Adrenal gland (tissue), 12 donors: ENCODE results near the gene CHPF. TPM values are rescaled to one million over a fixed set of nuclear protein-coding genes. Genes with fewer than 3 reads are reported as not detected.

ENCODE experiments used
- DNase-seq, 7 donors: peaks; one replicate each; pipeline ENCODE4 v3.0.0-alpha.2; 2019 to 2020
- H3K27ac ChIP-seq, 5 donors: fragments of 200-600 bp; sonication (generic) in 4 of 5; 1 replicate in 3 of 5; 2 replicates in 2 of 5; pipeline versions ENCODE4 v1.5.1 to v1.8.0; 2016 to 2020; ENCODE audit warnings: mild to moderate bottlenecking in 1 of 5
- H3K27me3 ChIP-seq: fragments of 200-600 bp; 2 replicates; pipeline ENCODE4 v1.8.0; 2021
- H3K36me3 ChIP-seq, 2 donors: fragments of 200-600 bp; replicated peaks in 1 of 2; 1 replicate in 1 of 2; 2 replicates in 1 of 2; pipeline versions ENCODE4 v1.5.1 to v1.8.0; 2018 to 2022
- H3K4me1 ChIP-seq, 2 donors: fragments of 200-600 bp; replicated peaks in 1 of 2; 1 replicate in 1 of 2; 2 replicates in 1 of 2; pipeline versions ENCODE4 v1.5.1 to v1.8.0; 2018 to 2021
- H3K4me3 ChIP-seq, 4 donors: fragments of 200-600 bp; sonication (generic) in 3 of 4; one replicate each; pipeline ENCODE4 v1.5.1; 2016 to 2018
- H3K9me3 ChIP-seq, 3 donors: fragments of 200-600 bp; sonication (generic) in 1 of 3; replicated peaks in 1 of 3; 1 replicate in 2 of 3; 2 replicates in 1 of 3; pipeline versions ENCODE4 v1.5.1 to v1.8.0; 2016 to 2021
- CTCF ChIP-seq, 6 experiments: fragments of 450-650 bp in 4 of 6; fragments of 200-600 bp in 2 of 6; sonication (generic) in 1 of 6; IDR thresholded peaks; 1 replicate in 5 of 6; 2 replicates in 1 of 6; pipeline versions ENCODE4 v1.5.1 to v1.8.0; 2016 to 2021; ENCODE audit warnings: antibody characterized with exemption in 6 of 6, mild to moderate bottlenecking in 2 of 6, moderate library complexity in 1 of 6
- POLR2A ChIP-seq, 2 donors: fragments of 450-650 bp; IDR thresholded peaks; one replicate each; pipeline ENCODE4 v1.6.1; 2017; ENCODE audit warnings: antibody characterized with exemption in 2 of 2, mild to moderate bottlenecking in 2 of 2, moderate library complexity in 1 of 2
- WGBS, 4 donors: extraction: QIAGEN DNeasy Blood & Tissue Kit in 2 of 4; methylation state at CpG; one replicate each; pipeline versions ENCODE4 v1.1.5 to v1.1.7; 2013 to 2017; 5-methylcytosine and 5-hydroxymethylcytosine counted together
- intact Hi-C, 2 donors: fragments of 100-400 bp; cut with DNase I; formaldehyde crosslinking; loops; one replicate each; pipeline versions ENCODE4 v1.14.1 to v1.15.0; 2022 to 2023
- polyA plus RNA-seq, 3 donors: library from polyadenylated mRNA; stranded (reverse); fragments of 200-250 nt in 2 of 3; fragments of 350-450 nt in 1 of 3; fragmentation: Illumina TruSeq in 1 of 3; extraction: RNeasy Lipid Tissue Mini Kit (QIAGEN cat#74804) in 1 of 3; gene quantifications; one replicate each; pipeline ENCODE4 v1.2.3, GENCODE V29; 2013 to 2014
- total RNA-seq, 9 donors: library from RNA; depleted of rRNA in 4 of 9; stranded (reverse); fragments of >200 nt in 4 of 9; fragments of 120-200 nt in 1 of 9; fragmentation: NEBNext Ultra II Directional in 1 of 9; extraction: Animal tissue kit (Norgen Biotek cat#: 25700) in 1 of 9; gene quantifications; one replicate each; pipeline versions ENCODE4 v1.1.0 to v1.2.4, GENCODE V29; 2013 to 2023
- donor health status: healthy with polysubstance abuse.
- donor health status: Bipolar disorder and iron deficiency.
- donor health status: DM: yes; HTN: yes; CAD: no.
- donor health status: DM: no; HTN: no; CAD: no.
- donor health status: DM: no; HTN: no; CAD: no.
- donor health status: DM: yes; HTN: yes; CAD: no.

Gene CHPF
- total and polyA plus RNA-seq, 12 donors, result 9.1 to 196 (median 61.1) TPM

- no peaks in the 10 kb centered on the region for H3K36me3 ChIP-seq
- no peak for DNase-seq
- TF ChIP-seq POLR2A (IDR thresholded peaks at IDR 0.05) (no peak), CTCF (IDR thresholded peaks at IDR 0.05) (no peak)
- intact Hi-C loops, result no loop called here
- no peaks in the 10 kb centered on the region for H3K27me3 ChIP-seq
- no peaks in the 10 kb centered on the region for H3K9me3 ChIP-seq
- H3K4me3 ChIP-seq, result no peak overlapping the region
- H3K27ac ChIP-seq, result no peak overlapping the region
- WGBS, 4 donors, result 70 to 85% (median 79%) methylated on average over 7 to 12 of the region's 12 CpGs
- H3K4me1 ChIP-seq, result peaks cover 14 to 16% of the 10 kb centered on the region in 2 donors
These were observed 9.9 kb upstream of the CHPF start for GRCh38 chr2:219553463-219553963.

DNA sequence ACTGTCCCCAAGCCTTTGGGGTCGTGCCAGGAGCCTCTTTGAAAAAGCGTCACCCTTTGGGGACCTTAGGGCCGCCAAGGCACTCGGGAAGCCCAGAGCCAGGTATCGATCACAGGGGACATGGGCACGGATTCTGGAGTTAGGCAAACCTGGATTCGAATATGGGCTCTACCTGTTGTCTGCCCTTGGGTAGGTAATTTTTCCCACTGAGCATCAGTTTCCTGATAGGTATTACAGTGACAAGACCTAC lies 9.5 kb upstream of the CHPF start:
- Histone ChIP-seq H3K4me1 (peaks cover 14 to 16% of the 10 kb centered on the region in 2 donors), H3K27me3 (no peaks in the 10 kb centered on the region), H3K4me3 (peak overlapping the region in 2 of 4 donors; percentile 61 to 62), H3K36me3 (no peaks in the 10 kb centered on the region), H3K9me3 (no peaks in the 10 kb centered on the region), H3K27ac (peak overlapping the region in 1 of 5 donors; percentile 76)
- WGBS, 4 donors, result 17 to 29% (median 20%) methylated on average over 6 to 7 of the region's 7 CpGs
- intact Hi-C loops, result no loop called here
- DNase-seq, result no peak
- TF ChIP-seq CTCF (IDR thresholded peaks at IDR 0.05), result no peak
- TF ChIP-seq POLR2A (IDR thresholded peaks at IDR 0.05), result no peak

DNA sequence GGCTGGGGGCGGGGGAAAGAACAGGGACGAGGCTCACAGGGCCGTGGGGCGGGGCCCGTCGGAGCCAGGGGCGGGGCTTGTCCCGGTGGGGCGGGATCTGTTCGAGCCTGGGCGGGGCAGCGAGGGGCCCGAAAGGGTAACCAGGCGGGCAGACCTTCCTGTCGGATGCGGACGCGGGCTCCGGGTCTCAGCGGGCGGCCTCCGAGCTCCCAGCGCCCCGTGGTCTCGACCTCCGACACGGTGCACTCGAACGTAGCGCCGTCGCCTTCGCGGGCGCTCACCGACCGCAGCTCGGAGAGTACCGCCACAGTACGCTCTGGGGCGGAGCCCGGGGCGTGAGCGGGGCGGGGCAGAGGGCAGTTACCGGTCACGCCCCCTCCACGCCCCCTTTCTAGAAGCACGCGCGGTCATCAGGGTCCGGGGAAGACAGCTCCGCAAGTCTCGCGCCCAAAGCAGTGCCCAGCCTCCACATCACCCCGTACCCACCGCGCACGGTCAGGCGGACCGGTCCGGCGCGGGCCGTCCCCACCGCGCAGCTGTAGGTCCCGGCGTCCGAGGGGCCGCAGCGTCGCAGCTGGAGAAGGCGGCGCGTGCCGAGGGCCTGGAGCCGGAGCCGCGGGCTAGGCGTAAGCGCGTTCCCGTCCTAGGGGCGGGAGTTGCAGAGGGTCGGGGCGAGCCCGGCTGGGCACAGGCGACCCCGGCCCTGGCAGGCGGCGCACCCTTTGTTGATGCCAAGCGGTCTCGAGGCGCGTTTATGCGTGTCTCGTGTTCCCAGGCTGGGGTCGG lies 9.0 kb upstream of the CHPF start:
- no peaks in the 10 kb centered on the region for H3K27me3 ChIP-seq
- intact Hi-C loops, result no loop called here
- H3K9me3 ChIP-seq, result no peaks in the 10 kb centered on the region
- H3K36me3 ChIP-seq, result no peaks in the 10 kb centered on the region
- peak; percentile 77 to 95 (median 91) for DNase-seq
- peak overlapping the region in 2 of 5 donors; percentile 76 to 84 for H3K27ac ChIP-seq
- TF ChIP-seq POLR2A (IDR thresholded peaks at IDR 0.05) (peak in 1 of 2 donors; percentile 34), CTCF (IDR thresholded peaks at IDR 0.05) (no peak)
- WGBS, 4 donors, result 1% methylated on average over 30 to 99 of the region's 99 CpGs
- peaks cover 14 to 16% of the 10 kb centered on the region in 2 donors for H3K4me1 ChIP-seq
- peak overlapping the region in 2 of 4 donors; percentile 61 to 62 for H3K4me3 ChIP-seq

DNA sequence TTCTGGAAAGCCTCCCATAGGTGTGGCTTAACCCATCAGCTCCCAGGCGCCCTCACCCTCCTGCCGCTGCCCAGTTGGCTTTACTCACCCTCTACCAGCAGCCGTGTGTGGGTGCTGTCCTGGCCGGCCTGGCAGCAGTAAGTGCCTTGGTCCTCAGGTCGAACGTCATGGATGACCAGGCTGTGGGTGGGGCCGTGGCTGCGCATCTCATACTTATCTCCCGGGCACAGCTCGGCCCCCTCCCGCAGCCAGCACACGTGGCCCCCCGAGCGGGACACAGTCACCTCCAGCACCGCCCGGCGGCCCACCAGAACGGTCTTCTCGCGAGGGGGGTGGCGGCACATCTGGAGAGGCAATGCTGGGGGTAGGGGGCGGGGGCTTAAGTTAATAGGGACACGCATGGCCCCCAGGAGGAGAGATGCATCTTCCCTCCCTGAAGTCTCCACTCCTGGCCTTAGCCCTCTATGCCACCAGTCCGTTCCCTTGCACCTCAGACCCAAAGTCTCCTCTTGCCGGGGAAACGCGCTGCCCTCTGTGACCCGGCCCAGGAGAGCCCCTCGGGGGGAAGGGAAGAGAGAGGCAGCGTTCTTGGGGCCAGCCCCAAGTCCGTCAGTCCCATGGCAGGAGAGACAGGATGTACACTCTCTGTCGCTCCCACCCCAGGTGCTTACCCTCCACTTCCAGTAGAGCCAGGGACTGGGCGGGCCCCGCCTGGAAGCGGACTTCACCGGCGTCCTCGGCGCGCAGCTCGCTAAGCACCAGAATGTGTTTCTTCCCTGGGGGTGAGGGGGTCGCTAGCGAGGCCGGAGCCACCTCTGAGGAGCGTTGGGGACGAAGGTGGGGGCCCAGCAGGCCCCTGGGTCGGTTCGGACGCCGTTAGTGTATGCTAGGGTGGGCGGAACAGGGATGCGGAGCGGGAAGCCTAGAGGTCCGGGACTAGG lies 8.1 kb upstream of the CHPF start:
- WGBS, 4 donors, result 1 to 12% (median 10%) methylated on average over 5 to 54 of the region's 54 CpGs
- Histone ChIP-seq H3K9me3 (no peaks in the 10 kb centered on the region), H3K36me3 (no peaks in the 10 kb centered on the region), H3K4me1 (peaks cover 14 to 16% of the 10 kb centered on the region in 2 donors), H3K27ac (peak overlapping the region in 3 of 5 donors; percentile 11 to 84 (median 76)), H3K4me3 (peak overlapping the region in 2 of 4 donors; percentile 61 to 62), H3K27me3 (no peaks in the 10 kb centered on the region)
- TF ChIP-seq CTCF (IDR thresholded peaks at IDR 0.05), result no peak
- peak in 1 of 2 donors; percentile 39 for TF ChIP-seq POLR2A (IDR thresholded peaks at IDR 0.05)
- intact Hi-C loops, result no loop called here
- DNase-seq, result peak; percentile 49 to 93 (median 64)
